Testis (tissue), 3 donors: ENCODE data around the gene KRT72. TPM values are rescaled to one million over a fixed set of nuclear protein-coding genes. Genes with fewer than 3 reads are reported as not detected.

Source experiments
- DNase-seq: peaks from one replicate; pipeline ENCODE4 v3.0.0-alpha.2; 2019
- H3K27ac ChIP-seq, 2 donors: fragments of 200-600 bp; sonication (generic); one replicate each; pipeline ENCODE4 v1.5.1; 2019
- H3K27me3 ChIP-seq: fragments of 200-600 bp; sonication (generic); one replicate; pipeline ENCODE4 v1.5.1; 2019
- H3K36me3 ChIP-seq: fragments of 200-600 bp; sonication (generic); one replicate; pipeline ENCODE4 v1.5.1; 2017; ENCODE audit warnings: low read depth; ENCODE audit errors: missing control alignments
- H3K4me1 ChIP-seq: fragments of 200-600 bp; sonication (generic); one replicate; pipeline ENCODE4 v1.5.1; 2019
- H3K4me3 ChIP-seq, 2 donors: fragments of 200-600 bp; sonication (generic); one replicate each; pipeline ENCODE4 v1.5.1; 2017 to 2019
- H3K9me3 ChIP-seq: fragments of 200-600 bp; sonication (generic); one replicate; pipeline ENCODE4 v1.5.1; 2017
- POLR2A ChIP-seq: fragments of 450-650 bp; IDR thresholded peaks from one replicate; pipeline ENCODE4 v1.6.1; 2017; ENCODE audit warnings: antibody characterized with exemption, mild to moderate bottlenecking, moderate library complexity
- WGBS, 2 donors: methylation state at CpG; one replicate each; pipeline ENCODE4 v1.1.5; 2018; 5-methylcytosine and 5-hydroxymethylcytosine counted together
- intact Hi-C: fragments of 100-400 bp; cut with DNase I; formaldehyde crosslinking; loops from one replicate; pipeline ENCODE4 v1.15.1; 2023; ENCODE audit warnings: low total_unique reads
- polyA plus RNA-seq: library from polyadenylated mRNA; stranded (reverse); fragments of 350-450 nt; fragmentation: Illumina TruSeq; extraction: RNeasy Lipid Tissue Mini Kit (QIAGEN cat#74804); gene quantifications from one replicate; pipeline ENCODE4 v1.2.3, GENCODE V29; 2014; ENCODE audit warnings: low read depth, low replicate concordance; ENCODE audit not compliant: insufficient read depth
- total RNA-seq, 2 donors: library from RNA; depleted of rRNA; stranded (reverse); fragments of >200 nt; gene quantifications; one replicate each; pipeline ENCODE4 v1.2.3, GENCODE V29; 2016
- TF ChIP-seq, protein P1 (sequence below), 3 experiments: fragments of 450-650 bp in 2 of 3; fragments of 200-600 bp in 1 of 3; sonication (generic) in 1 of 3; IDR thresholded peaks; one replicate each; pipeline ENCODE4 v1.5.1; 2016 to 2019; ENCODE audit warnings: antibody characterized with exemption in 3 of 3, mild to moderate bottlenecking in 2 of 3, moderate library complexity in 1 of 3

KRT72 gene
- total and polyA plus RNA-seq, 3 donors from 2014 or later = 11.7 to 85.0 (median 16.5) TPM

DNA sequence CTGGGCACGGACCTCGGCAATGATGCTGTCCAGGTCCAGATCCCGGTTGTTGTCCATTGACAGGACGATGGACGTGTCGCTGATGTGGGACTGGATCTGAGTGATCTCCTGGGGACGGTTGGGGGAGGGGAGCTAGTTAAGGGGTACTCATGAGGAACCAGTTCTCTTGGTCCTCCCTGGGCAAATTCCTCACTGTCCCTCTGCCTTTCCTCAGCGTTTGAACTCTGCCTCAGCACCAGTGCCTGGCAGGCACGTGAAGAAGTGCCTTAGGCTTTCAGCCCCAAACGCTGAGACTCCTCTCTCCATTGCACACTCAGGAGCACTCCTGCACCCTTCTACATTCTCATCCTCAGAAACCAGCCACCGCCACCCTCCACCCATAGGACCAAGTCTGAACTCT lies 9.7 kb downstream of the KRT72 start:
- H3K27ac ChIP-seq = no peak overlapping the region
- TF ChIP-seq, protein P1, sequence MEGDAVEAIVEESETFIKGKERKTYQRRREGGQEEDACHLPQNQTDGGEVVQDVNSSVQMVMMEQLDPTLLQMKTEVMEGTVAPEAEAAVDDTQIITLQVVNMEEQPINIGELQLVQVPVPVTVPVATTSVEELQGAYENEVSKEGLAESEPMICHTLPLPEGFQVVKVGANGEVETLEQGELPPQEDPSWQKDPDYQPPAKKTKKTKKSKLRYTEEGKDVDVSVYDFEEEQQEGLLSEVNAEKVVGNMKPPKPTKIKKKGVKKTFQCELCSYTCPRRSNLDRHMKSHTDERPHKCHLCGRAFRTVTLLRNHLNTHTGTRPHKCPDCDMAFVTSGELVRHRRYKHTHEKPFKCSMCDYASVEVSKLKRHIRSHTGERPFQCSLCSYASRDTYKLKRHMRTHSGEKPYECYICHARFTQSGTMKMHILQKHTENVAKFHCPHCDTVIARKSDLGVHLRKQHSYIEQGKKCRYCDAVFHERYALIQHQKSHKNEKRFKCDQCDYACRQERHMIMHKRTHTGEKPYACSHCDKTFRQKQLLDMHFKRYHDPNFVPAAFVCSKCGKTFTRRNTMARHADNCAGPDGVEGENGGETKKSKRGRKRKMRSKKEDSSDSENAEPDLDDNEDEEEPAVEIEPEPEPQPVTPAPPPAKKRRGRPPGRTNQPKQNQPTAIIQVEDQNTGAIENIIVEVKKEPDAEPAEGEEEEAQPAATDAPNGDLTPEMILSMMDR (IDR thresholded peaks at IDR 0.05) = no peak
- no peak for TF ChIP-seq POLR2A
- intact Hi-C loops = no loop called here
- no peaks in the 10 kb centered on the region for H3K36me3 ChIP-seq
- no peaks in the 10 kb centered on the region for H3K4me1 ChIP-seq
- WGBS, 2 donors = 92 to 95% methylated on average over 11 of the region's 11 CpGs
- H3K4me3 ChIP-seq = no peak overlapping the region
- H3K27me3 ChIP-seq = no peaks in the 10 kb centered on the region
- no peak for DNase-seq
- H3K9me3 ChIP-seq = no peaks in the 10 kb centered on the region

DNA sequence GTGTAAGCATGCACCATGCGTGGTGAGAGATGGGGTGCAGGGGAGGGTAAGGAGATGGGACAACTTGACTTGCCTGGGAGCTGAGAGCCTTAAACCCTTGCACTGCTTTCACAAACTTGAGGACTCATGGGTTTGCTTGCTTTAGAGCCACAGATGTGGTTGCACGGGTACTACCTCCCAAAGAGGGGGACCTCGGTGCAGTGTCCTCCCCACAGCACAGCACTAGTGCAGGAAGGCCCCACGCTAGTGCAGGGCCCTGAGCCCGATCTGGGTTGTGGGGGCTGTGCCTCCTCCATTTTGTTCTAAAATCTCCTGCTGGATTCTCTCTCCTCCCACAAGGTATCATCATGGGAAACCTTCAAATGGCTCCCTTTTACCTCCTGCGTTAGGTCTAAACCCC lies 11.2 kb downstream of the KRT72 start:
- H3K27ac ChIP-seq = no peak overlapping the region
- no peaks in the 10 kb centered on the region for H3K4me1 ChIP-seq
- WGBS, 2 donors = 89 to 90% methylated on average over 5 to 6 of the region's 6 CpGs
- no peak overlapping the region for H3K4me3 ChIP-seq
- TF ChIP-seq POLR2A = no peak
- TF ChIP-seq, protein P1 (IDR thresholded peaks at IDR 0.05) = no peak
- intact Hi-C loops = no loop called here
- no peaks in the 10 kb centered on the region for H3K27me3 ChIP-seq
- H3K36me3 ChIP-seq = no peaks in the 10 kb centered on the region
- H3K9me3 ChIP-seq = no peaks in the 10 kb centered on the region
- DNase-seq = no peak

DNA sequence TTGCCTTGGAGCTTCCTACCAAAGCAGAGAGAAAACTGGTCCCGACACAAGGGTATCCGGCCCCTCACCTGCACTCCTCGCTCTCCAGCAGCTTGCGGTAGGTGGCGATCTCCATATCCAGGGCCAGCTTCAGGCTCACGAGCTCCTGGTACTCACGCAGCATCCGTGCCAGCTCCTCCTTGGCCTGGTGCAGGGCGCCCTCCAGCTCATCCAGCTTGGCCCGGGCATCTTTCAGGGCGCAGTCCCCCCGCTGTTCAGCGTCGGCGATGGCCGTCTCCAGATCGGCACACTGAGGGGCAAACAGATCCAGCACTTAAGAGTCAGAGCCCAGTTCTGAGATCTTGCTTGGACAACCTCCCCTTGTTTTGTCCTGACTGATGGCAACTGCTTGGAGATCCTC lies 13.7 kb downstream of the KRT72 start:
- Histone ChIP-seq H3K36me3 (no peaks in the 10 kb centered on the region), H3K4me1 (no peaks in the 10 kb centered on the region), H3K4me3 (no peak overlapping the region), H3K27ac (no peak overlapping the region), H3K27me3 (no peaks in the 10 kb centered on the region), H3K9me3 (no peaks in the 10 kb centered on the region)
- DNase-seq = no peak
- intact Hi-C loops = loop anchor here (5.0 kb wide), 1 partner anchor 280 kb away; no protein-coding TSS in a partner anchor
- 89 to 91% methylated on average over 5 to 17 of the region's 17 CpGs for WGBS, 2 donors
- TF ChIP-seq POLR2A = no peak
- TF ChIP-seq, protein P1 (IDR thresholded peaks at IDR 0.05) = no peak

DNA sequence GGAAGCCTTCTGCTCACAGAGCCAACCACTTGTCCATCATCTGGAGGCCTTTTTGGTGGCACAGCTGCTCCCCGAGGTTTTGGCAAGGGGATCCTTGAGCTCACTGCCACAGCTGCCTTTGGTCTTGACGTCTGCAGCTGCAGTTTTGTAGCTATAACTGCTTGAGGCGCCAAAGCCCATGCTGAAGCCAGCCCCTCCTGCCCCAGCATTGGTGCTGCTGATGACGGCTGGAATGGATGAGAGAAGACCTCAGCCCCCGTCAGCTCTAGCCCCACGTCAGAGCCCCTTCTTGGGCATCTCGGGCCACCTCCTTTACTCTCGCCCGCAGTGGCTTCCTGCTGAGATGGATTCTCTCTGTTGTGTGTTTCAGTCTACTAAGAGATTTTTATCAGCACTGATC lies 15.3 kb downstream of the KRT72 start:
- WGBS, 2 donors = 85 to 90% methylated on average over 9 of the region's 9 CpGs
- no peak overlapping the region for H3K27ac ChIP-seq
- no peaks in the 10 kb centered on the region for H3K36me3 ChIP-seq
- intact Hi-C loops = loop anchor here (5.0 kb wide), 1 partner anchor 281 kb away; no protein-coding TSS in a partner anchor
- H3K4me3 ChIP-seq = no peak overlapping the region
- H3K27me3 ChIP-seq = no peaks in the 10 kb centered on the region
- no peaks in the 10 kb centered on the region for H3K4me1 ChIP-seq
- no peak for DNase-seq
- no peaks in the 10 kb centered on the region for H3K9me3 ChIP-seq
- TF ChIP-seq POLR2A = no peak

DNA sequence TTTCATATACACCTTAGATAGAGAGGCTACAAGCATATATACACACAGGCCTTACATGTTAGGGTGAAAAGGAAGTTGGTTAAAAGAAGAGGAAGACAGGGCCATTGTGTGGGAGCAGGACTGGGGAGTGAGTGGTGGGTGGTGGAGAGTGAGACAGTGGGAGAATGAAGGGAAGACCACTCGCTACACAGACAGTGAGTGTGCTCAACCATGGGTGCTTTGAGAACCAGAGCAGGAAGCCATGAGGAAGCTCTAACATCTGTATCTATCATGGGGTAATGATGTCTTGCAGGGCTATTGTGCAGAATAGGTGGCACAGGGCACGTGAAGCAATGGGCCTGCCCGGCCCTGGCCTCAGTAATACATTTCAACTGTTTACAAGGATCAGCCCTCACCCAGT lies 16.2 kb downstream of the KRT72 start:
- Histone ChIP-seq H3K27me3 (no peaks in the 10 kb centered on the region), H3K36me3 (no peaks in the 10 kb centered on the region), H3K9me3 (no peaks in the 10 kb centered on the region), H3K4me3 (no peak overlapping the region), H3K27ac (no peak overlapping the region), H3K4me1 (no peaks in the 10 kb centered on the region)
- no peak for TF ChIP-seq POLR2A
- TF ChIP-seq, protein P1 (IDR thresholded peaks at IDR 0.05) = no peak
- intact Hi-C loops = loop anchor here (5.0 kb wide), 1 partner anchor 282 kb away; no protein-coding TSS in a partner anchor
- DNase-seq = no peak
- 90 to 100% methylated on average over 3 of the region's 3 CpGs for WGBS, 2 donors
